ENCODE data around the gene GC. TPM values are rescaled to one million over a fixed set of nuclear protein-coding genes. Genes with fewer than 3 reads are reported as not detected.

GC gene
- total and polyA plus RNA-seq, 9 of the 15 experiments (the other 6 are each of a cell fraction or from before 2014, with no cell fraction given), result 0.44 TPM; not detected in 8

GRCh38 chr4:71749008-71749594 is 34.8 kb downstream of the GC start:
- Histone ChIP-seq H3K9me1 (ENCODE audit: control insufficient read depth, insufficient read depth, low read length) (no peaks in the 10 kb centered on the region), H3K79me2 (ENCODE audit: control insufficient read depth, insufficient read depth, low read length) (no peaks in the 10 kb centered on the region), H4K20me1 (replicated peaks; ENCODE audit: control insufficient read depth, insufficient read depth, low read length) (no peaks in the 10 kb centered on the region), H3K4me3 (no peak overlapping the region), H2AFZ (ENCODE audit: low read depth, low read length) (no peak overlapping the region), H3K27ac (ENCODE audit: extremely low read depth, low read depth, low read length) (no peak overlapping the region), H3K9me3 (replicated peaks; ENCODE audit: control insufficient read depth, insufficient read depth, low read depth, low read length) (no peaks in the 10 kb centered on the region), H3K27me3 (ENCODE audit: control insufficient read depth in 2 of 2, insufficient read depth in 2 of 2, low read length in 2 of 2) (no peaks in the 10 kb centered on the region), H3K4me2 (ENCODE audit: insufficient read depth, low read length) (no peak overlapping the region), H3K9ac (ENCODE audit: insufficient read depth in 1 of 2, low read depth in 2 of 2, low read length in 2 of 2) (no peak overlapping the region), H3K36me3 (ENCODE audit: control insufficient read depth, insufficient read depth, low read length) (no peaks in the 10 kb centered on the region), H3K4me1 (replicated peaks in 1 of 2; ENCODE audit: control insufficient read depth in 2 of 2, insufficient read depth in 2 of 2, low read length in 2 of 2) (no peaks in the 10 kb centered on the region)
- POLR2A ChIA-PET, result no interaction called here
- intact Hi-C loops (cut with micrococcal nuclease) (loop anchor here (10.0 kb wide), 2 partner anchors 526 to 1276 kb away; no protein-coding TSS in a partner anchor), in situ Hi-C loops (cut with MboI) (loop anchor here (25.0 kb wide), 1 partner anchor 1263 kb away; no protein-coding TSS in a partner anchor)
- no TSS peak for BruUV-seq (replicated peaks)
- FAIRE-seq (no peak), ATAC-seq (no peak), DNase-seq (ENCODE audit: extremely low read depth in 1 of 4, low spot score in 3 of 4) (no peak)
- CTCF ChIA-PET (ENCODE audit: low intra/inter-chr PET ratio), result no interaction called here
- TF ChIP-seq ZNF639 (CRISPR knock-in tag; conservative IDR thresholded peaks at IDR 0.05 in 1 of 2, IDR thresholded peaks at IDR 0.05 in 1 of 2) (no peak), PATZ1 (CRISPR knock-in tag; IDR thresholded peaks at IDR 0.05; ENCODE audit: borderline replicate concordance) (no peak), TEAD2 (tag; IDR thresholded peaks at IDR 0.05) (no peak), ZFP1 (CRISPR knock-in tag; IDR thresholded peaks at IDR 0.05) (no peak), ZNF263 (CRISPR knock-in tag; IDR thresholded peaks at IDR 0.05; ENCODE audit: borderline replicate concordance) (no peak), BACH1 (tag; IDR thresholded peaks at IDR 0.05) (no peak), CTCFL (IDR thresholded peaks at IDR 0.05; ENCODE audit: borderline replicate concordance, insufficient read depth, low read depth, low read length, poor library complexity, severe bottlenecking) (no peak), ZNF197 (CRISPR knock-in tag; IDR thresholded peaks at IDR 0.05; ENCODE audit: low read depth) (no peak), NFRKB (IDR thresholded peaks at IDR 0.05; ENCODE audit: low read depth) (no peak), ZBTB2 (IDR thresholded peaks at IDR 0.05) (no peak)
- WGBS (ENCODE audit: insufficient coverage, low coverage, missing lambda C conversion rate), result 1% methylated on average over 4 of the region's 4 CpGs

Measured in K562 (cell line).